GM10847 (cell line): ENCODE results near the gene GP5.

ENCODE experiments used
- POLR2A ChIP-seq: IDR thresholded peaks from 2 replicates; pipeline ENCODE4 v1.6.1; 2011; ENCODE audit not compliant: insufficient read length; ENCODE audit errors: extremely low read depth

Gene GP5

GRCh38 chr3:194405766-194406165 lies 6.7 kb upstream of the GP5 start:
- no peak for TF ChIP-seq POLR2A

GRCh38 chr3:194404365-194405140 lies 5.5 kb upstream of the GP5 start:
- TF ChIP-seq POLR2A, result no peak

GRCh38 chr3:194401868-194402329 lies 2.8 kb upstream of the GP5 start:
- no peak for TF ChIP-seq POLR2A

- TF ChIP-seq POLR2A, result no peak
These were observed 2.3 kb upstream of the GP5 start for GRCh38 chr3:194401346-194401745.

GRCh38 chr3:194399874-194400411 lies 877 bp upstream of the GP5 start:
- no peak for TF ChIP-seq POLR2A

GRCh38 chr3:194397757-194398312 lies 1.2 kb downstream of the GP5 start:
- no peak for TF ChIP-seq POLR2A

- TF ChIP-seq POLR2A, result no peak
These were observed 2.0 kb downstream of the GP5 start for GRCh38 chr3:194396859-194397756.

- TF ChIP-seq POLR2A, result no peak
These were observed 2.6 kb downstream of the GP5 start for GRCh38 chr3:194396539-194396858.

- TF ChIP-seq POLR2A, result no peak
These were observed 3.1 kb downstream of the GP5 start for GRCh38 chr3:194395778-194396538.

- no peak for TF ChIP-seq POLR2A
These were observed 3.9 kb downstream of the GP5 start for GRCh38 chr3:194395212-194395611.

- TF ChIP-seq POLR2A, result no peak
These were observed 6.5 kb downstream of the GP5 start for GRCh38 chr3:194392576-194392975.

GRCh38 chr3:194390835-194391234 lies 8.2 kb downstream of the GP5 start:
- no peak for TF ChIP-seq POLR2A

GRCh38 chr3:194389269-194389668 lies 9.8 kb downstream of the GP5 start:
- no peak for TF ChIP-seq POLR2A

- TF ChIP-seq POLR2A, result no peak
These were observed 11.1 kb downstream of the GP5 start for GRCh38 chr3:194387926-194388418.

GRCh38 chr3:194387276-194387675 lies 11.8 kb downstream of the GP5 start:
- TF ChIP-seq POLR2A, result no peak
